ENCODE measurements around the gene SIPA1. TPM values are rescaled to one million over a fixed set of nuclear protein-coding genes. Genes with fewer than 3 reads are reported as not detected.

The SIPA1 gene
- total and polyA plus RNA-seq, 4 donors: 15.4 to 34.9 (median 22.8) TPM

DNA sequence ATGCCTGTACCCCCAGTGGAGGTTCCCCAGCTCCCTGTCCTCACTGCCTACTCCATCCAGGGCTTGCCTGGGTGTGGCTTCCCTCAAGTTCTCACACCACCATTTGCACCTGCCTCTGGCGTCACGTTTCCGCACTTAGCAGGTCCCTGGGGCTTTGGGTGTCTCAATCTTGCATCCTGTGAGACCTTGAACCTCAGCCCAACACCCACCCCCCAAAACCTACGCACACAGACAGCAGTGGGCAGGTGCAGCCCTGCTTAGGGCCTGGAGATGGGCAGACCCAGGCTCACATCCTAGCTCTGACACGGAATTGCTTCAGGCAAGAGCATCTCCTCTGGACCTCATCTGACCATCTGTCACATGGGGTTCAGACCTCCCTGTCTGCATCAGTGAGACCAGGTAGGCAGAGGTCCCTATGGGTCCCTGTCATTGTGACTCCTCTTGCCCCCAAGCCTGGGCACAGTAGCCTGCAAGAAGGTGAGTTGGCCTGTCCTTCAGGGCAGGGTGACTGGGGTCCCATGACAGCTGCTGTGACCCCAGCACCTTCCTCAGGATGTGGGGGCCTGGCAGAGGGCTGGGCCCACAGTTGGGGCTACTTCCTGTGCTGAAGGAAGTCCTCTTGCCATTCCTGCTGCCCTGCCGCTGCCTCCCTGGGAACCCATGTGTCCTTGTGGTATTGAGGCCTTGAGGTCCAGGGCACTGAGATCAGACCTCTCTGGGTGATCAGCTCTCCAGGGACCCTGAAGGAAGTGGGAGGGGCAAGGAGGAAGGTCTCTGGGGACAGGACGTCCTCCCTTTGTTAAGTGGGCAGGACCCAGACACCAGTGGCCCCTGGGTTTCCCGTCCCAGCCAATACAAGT is 2.0 kb downstream of the SIPA1 start:
- Histone ChIP-seq H3K4me1 (ENCODE audit: control insufficient read depth in 4 of 4, insufficient read depth in 4 of 4, low read length in 3 of 4) (peaks cover 3 to 46% (median 26%) of the 10 kb centered on the region in 4 donors), H3K4me3 (ENCODE audit: low read depth in 1 of 3, low read length in 3 of 3) (no peak overlapping the region), H3K27ac (ENCODE audit: low read depth in 1 of 2, low read length in 2 of 2) (peak overlapping the region; percentile 75 to 86), H3K9me3 (ENCODE audit: control insufficient read depth in 4 of 4, low read length in 3 of 4) (no peaks in the 10 kb centered on the region), H3K36me3 (ENCODE audit: control insufficient read depth in 4 of 4, insufficient read depth in 3 of 4, low read depth in 1 of 4, low read length in 3 of 4) (peaks cover 4 to 16% (median 13%) of the 10 kb centered on the region in 4 donors), H3K27me3 (ENCODE audit: control insufficient read depth in 4 of 4, insufficient read depth in 4 of 4, low read length in 3 of 4) (no peaks in the 10 kb centered on the region), H3K9ac (ENCODE audit: low read depth in 1 of 2, low read length in 2 of 2) (peak overlapping the region in 1 of 2 donors; percentile 55)
- TF ChIP-seq YY1 (IDR thresholded peaks at IDR 0.05) (no peak), JUND (IDR thresholded peaks at IDR 0.05) (no peak), HNF4A (conservative IDR thresholded peaks at IDR 0.05) (no peak), NR2F2 (IDR thresholded peaks at IDR 0.05) (peak; percentile 96), SP1 (IDR thresholded peaks at IDR 0.05) (peak; percentile 22), FOXA1 (IDR thresholded peaks at IDR 0.05) (no peak), TAF1 (conservative IDR thresholded peaks at IDR 0.05) (no peak), RXRA (IDR thresholded peaks at IDR 0.05) (no peak), FOXA2 (IDR thresholded peaks at IDR 0.05) (no peak)
- TF ChIP-seq, protein P1, sequence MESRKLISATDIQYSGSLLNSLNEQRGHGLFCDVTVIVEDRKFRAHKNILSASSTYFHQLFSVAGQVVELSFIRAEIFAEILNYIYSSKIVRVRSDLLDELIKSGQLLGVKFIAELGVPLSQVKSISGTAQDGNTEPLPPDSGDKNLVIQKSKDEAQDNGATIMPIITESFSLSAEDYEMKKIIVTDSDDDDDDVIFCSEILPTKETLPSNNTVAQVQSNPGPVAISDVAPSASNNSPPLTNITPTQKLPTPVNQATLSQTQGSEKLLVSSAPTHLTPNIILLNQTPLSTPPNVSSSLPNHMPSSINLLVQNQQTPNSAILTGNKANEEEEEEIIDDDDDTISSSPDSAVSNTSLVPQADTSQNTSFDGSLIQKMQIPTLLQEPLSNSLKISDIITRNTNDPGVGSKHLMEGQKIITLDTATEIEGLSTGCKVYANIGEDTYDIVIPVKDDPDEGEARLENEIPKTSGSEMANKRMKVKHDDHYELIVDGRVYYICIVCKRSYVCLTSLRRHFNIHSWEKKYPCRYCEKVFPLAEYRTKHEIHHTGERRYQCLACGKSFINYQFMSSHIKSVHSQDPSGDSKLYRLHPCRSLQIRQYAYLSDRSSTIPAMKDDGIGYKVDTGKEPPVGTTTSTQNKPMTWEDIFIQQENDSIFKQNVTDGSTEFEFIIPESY (IDR thresholded peaks at IDR 0.05): no peak
- TF ChIP-seq, protein P2, sequence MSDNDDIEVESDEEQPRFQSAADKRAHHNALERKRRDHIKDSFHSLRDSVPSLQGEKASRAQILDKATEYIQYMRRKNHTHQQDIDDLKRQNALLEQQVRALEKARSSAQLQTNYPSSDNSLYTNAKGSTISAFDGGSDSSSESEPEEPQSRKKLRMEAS (IDR thresholded peaks at IDR 0.05): no peak
- TF ChIP-seq, protein P3, sequence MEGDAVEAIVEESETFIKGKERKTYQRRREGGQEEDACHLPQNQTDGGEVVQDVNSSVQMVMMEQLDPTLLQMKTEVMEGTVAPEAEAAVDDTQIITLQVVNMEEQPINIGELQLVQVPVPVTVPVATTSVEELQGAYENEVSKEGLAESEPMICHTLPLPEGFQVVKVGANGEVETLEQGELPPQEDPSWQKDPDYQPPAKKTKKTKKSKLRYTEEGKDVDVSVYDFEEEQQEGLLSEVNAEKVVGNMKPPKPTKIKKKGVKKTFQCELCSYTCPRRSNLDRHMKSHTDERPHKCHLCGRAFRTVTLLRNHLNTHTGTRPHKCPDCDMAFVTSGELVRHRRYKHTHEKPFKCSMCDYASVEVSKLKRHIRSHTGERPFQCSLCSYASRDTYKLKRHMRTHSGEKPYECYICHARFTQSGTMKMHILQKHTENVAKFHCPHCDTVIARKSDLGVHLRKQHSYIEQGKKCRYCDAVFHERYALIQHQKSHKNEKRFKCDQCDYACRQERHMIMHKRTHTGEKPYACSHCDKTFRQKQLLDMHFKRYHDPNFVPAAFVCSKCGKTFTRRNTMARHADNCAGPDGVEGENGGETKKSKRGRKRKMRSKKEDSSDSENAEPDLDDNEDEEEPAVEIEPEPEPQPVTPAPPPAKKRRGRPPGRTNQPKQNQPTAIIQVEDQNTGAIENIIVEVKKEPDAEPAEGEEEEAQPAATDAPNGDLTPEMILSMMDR (IDR thresholded peaks at IDR 0.05; ENCODE audit: low read depth, low read length, missing input control): no peak
- TF ChIP-seq, protein P4, sequence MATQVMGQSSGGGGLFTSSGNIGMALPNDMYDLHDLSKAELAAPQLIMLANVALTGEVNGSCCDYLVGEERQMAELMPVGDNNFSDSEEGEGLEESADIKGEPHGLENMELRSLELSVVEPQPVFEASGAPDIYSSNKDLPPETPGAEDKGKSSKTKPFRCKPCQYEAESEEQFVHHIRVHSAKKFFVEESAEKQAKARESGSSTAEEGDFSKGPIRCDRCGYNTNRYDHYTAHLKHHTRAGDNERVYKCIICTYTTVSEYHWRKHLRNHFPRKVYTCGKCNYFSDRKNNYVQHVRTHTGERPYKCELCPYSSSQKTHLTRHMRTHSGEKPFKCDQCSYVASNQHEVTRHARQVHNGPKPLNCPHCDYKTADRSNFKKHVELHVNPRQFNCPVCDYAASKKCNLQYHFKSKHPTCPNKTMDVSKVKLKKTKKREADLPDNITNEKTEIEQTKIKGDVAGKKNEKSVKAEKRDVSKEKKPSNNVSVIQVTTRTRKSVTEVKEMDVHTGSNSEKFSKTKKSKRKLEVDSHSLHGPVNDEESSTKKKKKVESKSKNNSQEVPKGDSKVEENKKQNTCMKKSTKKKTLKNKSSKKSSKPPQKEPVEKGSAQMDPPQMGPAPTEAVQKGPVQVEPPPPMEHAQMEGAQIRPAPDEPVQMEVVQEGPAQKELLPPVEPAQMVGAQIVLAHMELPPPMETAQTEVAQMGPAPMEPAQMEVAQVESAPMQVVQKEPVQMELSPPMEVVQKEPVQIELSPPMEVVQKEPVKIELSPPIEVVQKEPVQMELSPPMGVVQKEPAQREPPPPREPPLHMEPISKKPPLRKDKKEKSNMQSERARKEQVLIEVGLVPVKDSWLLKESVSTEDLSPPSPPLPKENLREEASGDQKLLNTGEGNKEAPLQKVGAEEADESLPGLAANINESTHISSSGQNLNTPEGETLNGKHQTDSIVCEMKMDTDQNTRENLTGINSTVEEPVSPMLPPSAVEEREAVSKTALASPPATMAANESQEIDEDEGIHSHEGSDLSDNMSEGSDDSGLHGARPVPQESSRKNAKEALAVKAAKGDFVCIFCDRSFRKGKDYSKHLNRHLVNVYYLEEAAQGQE (IDR thresholded peaks at IDR 0.05): no peak
- TF ChIP-seq, protein P5, sequence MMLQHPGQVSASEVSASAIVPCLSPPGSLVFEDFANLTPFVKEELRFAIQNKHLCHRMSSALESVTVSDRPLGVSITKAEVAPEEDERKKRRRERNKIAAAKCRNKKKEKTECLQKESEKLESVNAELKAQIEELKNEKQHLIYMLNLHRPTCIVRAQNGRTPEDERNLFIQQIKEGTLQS (IDR thresholded peaks at IDR 0.05): no peak
- no peak for DNase-seq (ENCODE audit: low spot score)
- WGBS: 71% methylated on average over 8 of the region's 8 CpGs

Measured in liver (tissue), 9 donors.